ENCODE measurements around the gene CNTNAP2. TPM values are rescaled to one million over a fixed set of nuclear protein-coding genes. Genes with fewer than 3 reads are reported as not detected.

Gene CNTNAP2
- polyA plus RNA-seq, 6 donors from 2014 or later = 38.2 to 132 (median 77.9) TPM

- no peak for ATAC-seq (ENCODE audit: low read depth in 2 of 2)
- DNase-seq = no peak
- peaks cover 0 to 7% (median 5%) of the 10 kb centered on the region in 7 donors for H3K9me3 Mint-ChIP-seq
- H3K4me3 Mint-ChIP-seq = no peak overlapping the region
- H3K27ac Mint-ChIP-seq = no peak overlapping the region
- peaks cover 0 to 34% (median 15%) of the 10 kb centered on the region in 3 donors for H3K27me3 Mint-ChIP-seq
- H3K4me1 Mint-ChIP-seq = no peaks in the 10 kb centered on the region
- peaks cover 8 to 9% of the 10 kb centered on the region in 2 donors for H3K36me3 Mint-ChIP-seq
Measured at GRCh38 chr7:148212731-148213130, 2096.1 kb downstream of the CNTNAP2 start.

DNA sequence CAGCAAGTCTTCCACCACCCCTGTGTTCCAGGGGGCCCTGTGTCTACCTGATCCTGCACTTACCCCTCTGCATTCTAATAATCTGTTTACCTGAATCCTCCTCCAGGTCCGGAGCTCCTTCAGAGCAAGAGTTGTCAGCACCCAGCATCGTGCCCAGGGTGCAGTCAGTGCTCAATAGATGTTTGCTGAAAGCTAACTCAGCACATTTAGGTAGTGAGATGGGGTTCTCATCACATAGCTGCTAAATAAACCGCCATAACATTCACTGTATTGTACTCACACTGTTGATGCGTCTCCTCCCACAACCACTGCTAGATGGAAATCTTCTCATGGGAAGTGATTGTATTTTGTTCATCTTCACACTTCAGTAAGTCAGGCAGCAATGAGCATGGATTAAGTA lies 2097.5 kb downstream of the CNTNAP2 start:
- Mint-ChIP-seq H3K27ac (no peak overlapping the region), H3K9me3 (peaks cover 0 to 7% (median 5%) of the 10 kb centered on the region in 7 donors), H3K4me1 (no peaks in the 10 kb centered on the region), H3K36me3 (peaks cover 8 to 9% of the 10 kb centered on the region in 2 donors), H3K4me3 (peak overlapping the region in 1 of 8 donors; percentile 14), H3K27me3 (peaks cover 0 to 25% (median 10%) of the 10 kb centered on the region in 3 donors)
- no peak for DNase-seq
- ATAC-seq (ENCODE audit: low read depth in 2 of 2) = no peak

DNA sequence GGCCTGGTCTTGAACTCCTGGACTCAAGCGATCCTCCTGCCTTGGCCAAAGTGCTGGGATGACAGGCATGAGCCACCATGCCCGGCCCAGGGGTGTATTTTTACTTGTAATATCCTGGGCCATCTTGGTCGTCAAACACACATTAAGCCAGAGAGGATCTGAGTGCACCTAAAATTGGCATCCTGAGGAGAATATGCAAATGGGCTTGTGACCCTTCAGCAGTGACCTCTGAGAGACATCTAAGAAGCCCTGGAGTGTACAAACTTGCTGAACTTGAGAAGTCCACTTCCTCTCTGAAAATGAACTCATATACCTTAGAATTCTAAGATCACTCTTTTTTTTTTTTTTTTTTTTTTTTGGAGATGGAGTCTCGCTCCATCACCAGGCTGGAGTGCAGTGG lies 2102.0 kb downstream of the CNTNAP2 start:
- Mint-ChIP-seq H3K4me3 (no peak overlapping the region), H3K4me1 (no peaks in the 10 kb centered on the region), H3K27me3 (peaks cover 0 to 15% (median 14%) of the 10 kb centered on the region in 3 donors), H3K27ac (no peak overlapping the region), H3K36me3 (peaks cover 8 to 9% of the 10 kb centered on the region in 2 donors), H3K9me3 (peaks cover 0 to 9% (median 5%) of the 10 kb centered on the region in 7 donors)
- no peak for DNase-seq
- ATAC-seq (ENCODE audit: low read depth in 2 of 2) = no peak

DNA sequence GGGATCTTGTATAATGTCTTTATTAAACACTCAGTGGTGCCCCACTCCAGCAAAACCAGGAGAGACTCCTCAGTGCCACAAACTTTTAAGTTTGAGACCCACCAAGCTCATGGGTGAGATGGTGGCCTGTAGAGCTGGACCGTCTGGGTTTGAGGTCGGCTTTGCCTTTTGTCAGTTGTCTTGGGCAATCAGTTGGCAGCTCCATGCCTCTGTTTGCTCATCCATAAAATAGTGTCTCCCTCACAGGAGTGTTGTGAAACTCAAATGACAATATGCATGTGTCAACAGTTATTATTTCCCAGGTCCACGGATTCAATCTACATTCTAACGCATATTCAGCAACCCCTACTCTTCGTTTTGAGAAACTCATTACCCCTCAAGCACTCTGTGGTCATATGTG lies 2106.1 kb downstream of the CNTNAP2 start:
- H3K4me3 Mint-ChIP-seq = no peak overlapping the region
- peaks cover 11 to 19% (median 13%) of the 10 kb centered on the region in 7 donors for H3K9me3 Mint-ChIP-seq
- H3K36me3 Mint-ChIP-seq = peaks cover 0 to 10% of the 10 kb centered on the region in 2 donors
- no peak overlapping the region for H3K27ac Mint-ChIP-seq
- H3K27me3 Mint-ChIP-seq = peaks cover 8 to 20% (median 16%) of the 10 kb centered on the region in 3 donors
- ATAC-seq (ENCODE audit: low read depth in 2 of 2) = no peak
- no peak for DNase-seq
- H3K4me1 Mint-ChIP-seq = no peaks in the 10 kb centered on the region

DNA sequence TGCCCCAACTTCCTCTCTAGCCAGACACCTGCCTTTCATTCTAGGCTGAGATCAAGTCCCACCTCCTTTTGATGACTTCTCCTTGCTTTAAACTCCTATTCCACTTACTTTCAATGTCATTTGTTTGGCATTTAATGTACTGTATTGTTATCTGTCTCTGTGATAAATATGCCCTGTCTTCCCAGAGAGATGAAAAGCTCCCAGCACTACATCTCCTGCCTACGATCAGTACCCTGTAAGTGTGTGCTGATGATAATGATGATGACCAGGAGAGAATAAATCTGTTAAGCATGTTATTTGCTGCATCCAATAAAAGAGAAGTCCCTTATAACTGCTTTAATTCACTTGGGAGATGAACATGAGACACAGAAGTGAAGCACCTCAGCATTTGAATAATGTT lies 2106.6 kb downstream of the CNTNAP2 start:
- ATAC-seq (ENCODE audit: low read depth in 2 of 2) = no peak
- no peak overlapping the region for H3K4me3 Mint-ChIP-seq
- no peaks in the 10 kb centered on the region for H3K4me1 Mint-ChIP-seq
- no peak for DNase-seq
- H3K27me3 Mint-ChIP-seq = peaks cover 8 to 21% (median 16%) of the 10 kb centered on the region in 3 donors
- peak overlapping the region in 1 of 6 donors; percentile 6 for H3K27ac Mint-ChIP-seq
- peaks cover 11 to 19% (median 13%) of the 10 kb centered on the region in 7 donors for H3K9me3 Mint-ChIP-seq
- H3K36me3 Mint-ChIP-seq = peaks cover 0 to 10% of the 10 kb centered on the region in 2 donors

GRCh38 chr7:148223738-148224137 lies 2107.1 kb downstream of the CNTNAP2 start:
- Mint-ChIP-seq H3K9me3 (peaks cover 11 to 19% (median 13%) of the 10 kb centered on the region in 7 donors), H3K4me3 (no peak overlapping the region), H3K4me1 (no peaks in the 10 kb centered on the region), H3K27me3 (peaks cover 8 to 21% (median 16%) of the 10 kb centered on the region in 3 donors), H3K27ac (no peak overlapping the region), H3K36me3 (peaks cover 0 to 10% of the 10 kb centered on the region in 2 donors)
- ATAC-seq (ENCODE audit: low read depth in 2 of 2) = no peak
- no peak for DNase-seq

DNA sequence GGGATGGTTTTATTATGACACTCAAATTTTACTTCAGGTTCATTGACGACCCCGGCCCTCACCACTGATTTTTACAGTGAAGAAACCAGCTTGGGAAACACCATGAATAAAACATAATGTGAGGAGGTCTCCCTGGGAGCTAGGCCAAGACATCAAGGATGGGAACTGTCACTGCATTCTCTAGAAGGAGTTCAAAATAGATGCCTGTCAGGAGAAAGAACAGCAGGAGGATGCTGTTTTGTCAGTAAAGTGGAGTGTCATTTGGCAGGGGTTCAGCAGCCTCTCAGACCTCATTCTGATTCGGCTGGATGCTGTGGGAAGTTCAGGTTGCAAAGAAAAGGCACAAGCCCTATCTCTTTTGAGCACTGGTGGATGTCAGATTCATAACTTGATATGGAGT lies 2113.7 kb downstream of the CNTNAP2 start:
- ATAC-seq (ENCODE audit: low read depth in 2 of 2) (no peak), DNase-seq (no peak)
- H3K4me1 Mint-ChIP-seq = no peaks in the 10 kb centered on the region
- no peaks in the 10 kb centered on the region for H3K36me3 Mint-ChIP-seq
- H3K27ac Mint-ChIP-seq = no peak overlapping the region
- H3K4me3 Mint-ChIP-seq = no peak overlapping the region
- H3K27me3 Mint-ChIP-seq = peaks cover 15 to 21% (median 16%) of the 10 kb centered on the region in 3 donors
- peaks cover 0 to 3% (median 2%) of the 10 kb centered on the region in 7 donors for H3K9me3 Mint-ChIP-seq

DNA sequence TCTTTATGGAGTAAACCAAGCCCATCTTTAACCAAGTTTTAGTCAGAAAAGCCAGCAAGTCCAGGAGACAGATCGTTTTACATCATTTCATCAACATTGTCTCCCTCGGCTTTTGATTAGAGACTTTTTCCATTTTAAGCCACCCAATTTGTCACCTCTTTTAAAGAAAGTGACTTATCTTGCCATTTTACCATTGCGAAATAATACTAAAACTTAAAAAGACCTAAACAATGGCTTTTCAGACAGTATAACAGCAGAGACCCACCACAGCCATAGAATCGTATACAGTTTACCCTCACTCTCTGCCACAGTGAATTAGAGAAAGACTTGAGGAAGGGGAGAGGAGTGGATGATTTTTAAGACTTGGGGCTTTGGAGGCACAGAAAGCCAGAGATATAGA lies 2114.3 kb downstream of the CNTNAP2 start:
- Mint-ChIP-seq H3K27ac (no peak overlapping the region), H3K4me3 (no peak overlapping the region), H3K4me1 (no peaks in the 10 kb centered on the region), H3K36me3 (no peaks in the 10 kb centered on the region), H3K27me3 (peaks cover 10 to 21% (median 12%) of the 10 kb centered on the region in 3 donors), H3K9me3 (peaks cover 0 to 1% (median 0%) of the 10 kb centered on the region in 7 donors)
- DNase-seq (no peak), ATAC-seq (ENCODE audit: low read depth in 2 of 2) (no peak)

GRCh38 chr7:148232784-148233183 lies 2116.2 kb downstream of the CNTNAP2 start:
- no peak overlapping the region for H3K27ac Mint-ChIP-seq
- no peak overlapping the region for H3K4me3 Mint-ChIP-seq
- no peaks in the 10 kb centered on the region for H3K4me1 Mint-ChIP-seq
- no peak for DNase-seq
- H3K9me3 Mint-ChIP-seq = peaks cover 0 to 4% (median 0%) of the 10 kb centered on the region in 7 donors
- H3K36me3 Mint-ChIP-seq = no peaks in the 10 kb centered on the region
- peaks cover 0 to 25% (median under 1%) of the 10 kb centered on the region in 3 donors for H3K27me3 Mint-ChIP-seq
- no peak for ATAC-seq (ENCODE audit: low read depth in 2 of 2)

DNA sequence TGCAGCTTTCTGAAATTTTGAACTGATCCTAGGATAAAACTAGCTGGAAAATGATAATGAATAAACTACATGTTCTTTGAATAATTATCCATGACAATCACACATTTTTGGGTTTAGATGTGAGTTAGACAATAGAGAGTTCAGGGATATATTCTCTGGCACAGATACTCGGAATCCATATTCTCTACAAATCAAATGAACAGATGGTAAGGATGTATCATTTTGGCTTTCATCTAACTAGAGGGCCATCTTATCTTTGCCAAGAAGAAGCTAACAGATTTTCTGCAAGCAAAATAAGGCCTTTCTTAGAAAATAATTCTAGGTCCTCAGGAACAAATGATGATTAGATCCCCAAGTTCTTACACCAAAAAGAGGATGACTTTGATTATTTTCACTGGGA lies 2118.1 kb downstream of the CNTNAP2 start:
- no peaks in the 10 kb centered on the region for H3K4me1 Mint-ChIP-seq
- ATAC-seq (ENCODE audit: low read depth in 2 of 2) = no peak
- H3K9me3 Mint-ChIP-seq = peaks cover 0 to 4% (median 0%) of the 10 kb centered on the region in 7 donors
- no peak for DNase-seq
- no peak overlapping the region for H3K27ac Mint-ChIP-seq
- no peaks in the 10 kb centered on the region for H3K36me3 Mint-ChIP-seq
- H3K4me3 Mint-ChIP-seq = no peak overlapping the region
- H3K27me3 Mint-ChIP-seq = peaks cover 1 to 27% (median 9%) of the 10 kb centered on the region in 3 donors

GRCh38 chr7:148238761-148239325 lies 2122.2 kb downstream of the CNTNAP2 start:
- peaks cover 34 to 48% (median 36%) of the 10 kb centered on the region in 3 donors for H3K27me3 Mint-ChIP-seq
- no peaks in the 10 kb centered on the region for H3K36me3 Mint-ChIP-seq
- H3K9me3 Mint-ChIP-seq = peaks cover 0 to 4% (median 0%) of the 10 kb centered on the region in 7 donors
- ATAC-seq (ENCODE audit: low read depth in 2 of 2) = no peak
- no peak overlapping the region for H3K27ac Mint-ChIP-seq
- H3K4me3 Mint-ChIP-seq = no peak overlapping the region
- peaks cover 7 to 9% (median 8%) of the 10 kb centered on the region in 3 donors for H3K4me1 Mint-ChIP-seq
- DNase-seq = no peak

DNA sequence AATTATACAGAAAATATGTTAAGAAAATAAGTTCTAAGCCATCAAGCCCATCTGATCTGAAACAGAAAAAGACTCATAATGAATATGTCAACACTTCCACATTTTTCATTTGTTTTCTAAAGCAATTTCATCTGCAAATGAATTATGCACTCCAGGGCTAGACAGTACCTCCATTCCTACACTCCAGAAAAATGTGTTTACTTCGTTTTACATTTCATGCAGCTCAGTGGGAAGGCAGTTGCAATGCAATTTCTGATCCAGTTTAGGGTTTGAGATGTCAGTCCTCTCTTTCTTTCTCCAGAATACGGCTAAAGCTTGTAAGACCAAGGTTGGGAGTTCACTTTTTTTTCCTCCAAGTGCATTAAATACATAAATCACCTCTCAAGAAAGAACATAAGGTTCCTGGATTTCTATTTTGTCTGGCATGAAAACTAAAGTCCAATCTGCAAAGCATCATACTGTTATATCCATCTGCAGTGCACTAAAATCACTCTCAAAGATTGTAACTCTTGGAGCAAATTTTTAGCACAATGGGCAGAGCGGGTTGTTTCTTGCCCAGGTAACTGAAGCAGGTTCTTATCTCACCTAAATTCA lies 2125.2 kb downstream of the CNTNAP2 start:
- Mint-ChIP-seq H3K4me3 (no peak overlapping the region), H3K4me1 (peaks cover 7 to 9% (median 8%) of the 10 kb centered on the region in 3 donors), H3K27me3 (peaks cover 27 to 48% (median 41%) of the 10 kb centered on the region in 3 donors)

GRCh38 chr7:148242294-148242821 lies 2125.8 kb downstream of the CNTNAP2 start:
- DNase-seq (no peak), ATAC-seq (ENCODE audit: low read depth in 2 of 2) (peak in 1 of 2 donors; percentile 56)
- Mint-ChIP-seq H3K9me3 (peaks cover 0 to under 1% (median 0%) of the 10 kb centered on the region in 7 donors), H3K27ac (no peak overlapping the region), H3K36me3 (no peaks in the 10 kb centered on the region), H3K4me1 (peaks cover 7 to 9% (median 8%) of the 10 kb centered on the region in 3 donors), H3K27me3 (peaks cover 22 to 48% (median 41%) of the 10 kb centered on the region in 3 donors), H3K4me3 (no peak overlapping the region)

More for the DNA sequence above, 2125.2 kb downstream of the CNTNAP2 start:
- Mint-ChIP-seq H3K9me3 (peaks cover 0 to 4% (median 0%) of the 10 kb centered on the region in 7 donors), H3K27ac (no peak overlapping the region), H3K36me3 (no peaks in the 10 kb centered on the region)
- ATAC-seq (ENCODE audit: low read depth in 2 of 2) (no peak), DNase-seq (no peak)

- Mint-ChIP-seq H3K27ac (no peak overlapping the region), H3K4me1 (peaks cover 7 to 9% (median 8%) of the 10 kb centered on the region in 3 donors), H3K9me3 (peaks cover 0 to 13% (median 5%) of the 10 kb centered on the region in 7 donors), H3K36me3 (peaks cover 5 to 11% of the 10 kb centered on the region in 2 donors), H3K27me3 (peaks cover 29 to 48% (median 48%) of the 10 kb centered on the region in 3 donors), H3K4me3 (no peak overlapping the region)
- ATAC-seq (ENCODE audit: low read depth in 2 of 2) = no peak
- DNase-seq = no peak
Measured at GRCh38 chr7:148245381-148245780, 2128.8 kb downstream of the CNTNAP2 start.

Measured in naive B cell (primary cell).